Keratinocyte (primary cell): ENCODE results near the gene ARHGAP4. TPM values are rescaled to one million over a fixed set of nuclear protein-coding genes. Genes with fewer than 3 reads are reported as not detected.

Experiments
- DNase-seq: peaks from one replicate; pipeline ENCODE4 v3.0.0-alpha.2; 2011; ENCODE audit warnings: low read depth, missing footprints, low spot score
- FAIRE-seq: peaks from 2 replicates; lab custom pipeline; 2011; peaks lifted over from hg19 to GRCh38; lab: Jason Lieb, UNC
- H2AFZ ChIP-seq: 2 replicates; pipeline ENCODE4 v1.6.0; 2012; ENCODE audit warnings: low read length, control low read depth, inconsistent platforms; ENCODE audit not compliant: control insufficient read depth
- H3K27ac ChIP-seq: 2 replicates; pipeline ENCODE4 v1.5.1; 2011; ENCODE audit warnings: low read length; ENCODE audit not compliant: control insufficient read depth, insufficient read depth
- H3K27me3 ChIP-seq: 3 replicates; pipeline ENCODE4 v1.6.0; 2011; ENCODE audit warnings: low read length; ENCODE audit not compliant: control insufficient read depth, insufficient read depth; ENCODE audit errors: extremely low read depth
- H3K36me3 ChIP-seq, 2 experiments: 2 replicates in 1 of 2; 3 replicates in 1 of 2; pipeline ENCODE4 v1.5.1; 2011; ENCODE audit warnings: low read length in 2 of 2, mild to moderate bottlenecking in 1 of 2; ENCODE audit not compliant: control insufficient read depth in 2 of 2, insufficient read depth in 2 of 2; ENCODE audit errors: extremely low read depth in 1 of 2
- H3K4me1 ChIP-seq: 3 replicates; pipeline ENCODE4 v1.5.1; 2011; ENCODE audit warnings: low read length; ENCODE audit not compliant: control insufficient read depth, insufficient read depth; ENCODE audit errors: extremely low read depth
- H3K4me2 ChIP-seq: 3 replicates; pipeline ENCODE4 v1.6.0; 2011; ENCODE audit warnings: low read depth, low read length; ENCODE audit not compliant: control insufficient read depth, insufficient read depth; ENCODE audit errors: extremely low read depth
- H3K4me3 ChIP-seq, 3 experiments: fragments of 200-600 bp in 1 of 3; sonication (generic) in 1 of 3; 2 replicates in 2 of 3; 3 replicates in 1 of 3; pipeline ENCODE4 v1.5.1; 2011 to 2016; ENCODE audit warnings: low read length in 3 of 3, mild to moderate bottlenecking in 3 of 3, control low read depth in 2 of 3, inconsistent platforms in 1 of 3, low read depth in 1 of 3, mixed read lengths in 1 of 3, mixed run types in 1 of 3, moderate library complexity in 1 of 3; ENCODE audit not compliant: control insufficient read depth in 2 of 3, insufficient read depth in 2 of 3; ENCODE audit errors: extremely low read depth in 1 of 3
- H3K79me2 ChIP-seq: 2 replicates; pipeline ENCODE4 v1.6.0; 2012; ENCODE audit warnings: low read length; ENCODE audit not compliant: control insufficient read depth, insufficient read depth
- H3K9ac ChIP-seq: 3 replicates; pipeline ENCODE4 v1.6.0; 2011; ENCODE audit warnings: low read length; ENCODE audit not compliant: control insufficient read depth, insufficient read depth; ENCODE audit errors: extremely low read depth
- H3K9me1 ChIP-seq: 3 replicates; pipeline ENCODE4 v1.6.0; 2011; ENCODE audit warnings: low read length; ENCODE audit not compliant: control insufficient read depth, insufficient read depth; ENCODE audit errors: extremely low read depth
- H3K9me3 ChIP-seq: 2 replicates; pipeline ENCODE4 v1.5.1; 2012; ENCODE audit warnings: low read depth, low read length; ENCODE audit not compliant: control insufficient read depth
- H4K20me1 ChIP-seq: 3 replicates; pipeline ENCODE4 v1.6.0; 2011; ENCODE audit warnings: low read length; ENCODE audit not compliant: control insufficient read depth, insufficient read depth; ENCODE audit errors: extremely low read depth
- CTCF ChIP-seq, 3 experiments: IDR thresholded peaks in 1 of 3; conservative IDR thresholded peaks in 1 of 3; optimal IDR thresholded peaks in 1 of 3; 2 replicates in 2 of 3; 3 replicates in 1 of 3; pipeline versions ENCODE3 to v1.5.1; 2011; ENCODE audit warnings: low read length in 3 of 3, mild to moderate bottlenecking in 3 of 3, moderate library complexity in 2 of 3, control low read depth in 1 of 3, inconsistent platforms in 1 of 3; ENCODE audit not compliant: insufficient read depth in 2 of 3; ENCODE audit errors: extremely low read depth in 1 of 3
- EZH2 ChIP-seq: IDR thresholded peaks from one replicate; pipeline ENCODE4 v1.6.1; 2012; ENCODE audit warnings: inconsistent platforms, mild to moderate bottlenecking, low read length, moderate library complexity
- dilution Hi-C: fragments of 300-500 bp; cut with MboI; formaldehyde crosslinking; loops from one replicate; pipeline ENCODE4 v1.7.0; 2020; ENCODE audit warnings: low sequenced_read_pairs; ENCODE audit not compliant: extremely low pct_ligation_motif_present
- polyA plus RNA-seq, 5 experiments: library from polyadenylated mRNA; depleted of rRNA in 3 of 5; stranded (reverse) in 3 of 5; stranded (forward) in 1 of 5; unstranded in 1 of 5; fragments of >200 nt; gene quantifications; 1 replicate in 1 of 5; 2 replicates in 3 of 5; 3 replicates in 1 of 5; pipeline versions ENCODE4 v1.2.1 to v1.2.3, GENCODE V29; 2011 to 2012; ENCODE audit warnings: missing spikeins in 2 of 5, low read depth in 1 of 5, low replicate concordance in 1 of 5

Gene ARHGAP4
- polyA plus RNA-seq, 1 donor (not counting 4 experiments of a cell fraction or from before 2014, with no cell fraction given): 0.35 TPM

DNA sequence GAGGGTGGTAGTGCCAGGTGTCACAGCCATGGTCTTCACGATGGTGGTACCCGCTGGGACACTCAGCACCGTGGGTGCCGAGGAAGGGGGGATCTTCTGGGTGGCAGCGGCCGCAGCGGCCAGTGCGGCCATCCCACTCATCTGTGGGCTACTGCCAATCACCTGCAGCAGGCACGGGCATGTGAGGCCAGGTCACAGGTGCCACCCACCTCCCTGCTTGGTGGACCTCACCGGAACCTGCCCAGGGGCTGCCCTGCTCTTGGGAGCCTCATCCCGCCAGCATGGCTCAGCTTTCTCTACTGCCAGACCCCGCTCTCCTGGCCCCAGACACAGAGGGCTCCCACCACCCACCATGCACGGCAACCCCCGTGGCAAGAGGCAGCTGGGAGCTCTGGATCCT is 32.5 kb upstream of the ARHGAP4 start:
- H2AFZ ChIP-seq: no peak overlapping the region
- dilution Hi-C loops: no loop called here
- no peak overlapping the region for H3K4me2 ChIP-seq
- no peak overlapping the region for H3K4me3 ChIP-seq
- no peaks in the 10 kb centered on the region for H3K9me1 ChIP-seq
- peaks cover 8% of the 10 kb centered on the region for H3K79me2 ChIP-seq
- FAIRE-seq (no peak), DNase-seq (no peak)
- H3K9me3 ChIP-seq: no peaks in the 10 kb centered on the region
- no peaks in the 10 kb centered on the region for H3K4me1 ChIP-seq
- H3K36me3 ChIP-seq: peaks cover 21 to 59% of the 10 kb centered on the region in 2 experiments
- H4K20me1 ChIP-seq: no peaks in the 10 kb centered on the region
- TF ChIP-seq EZH2 (no peak), CTCF (optimal IDR thresholded peaks at IDR 0.05 in 1 of 3, IDR thresholded peaks at IDR 0.05 in 1 of 3, conservative IDR thresholded peaks at IDR 0.05 in 1 of 3; ENCODE audit: extremely low read depth in 1 of 3, insufficient read depth in 2 of 3, low read length in 3 of 3) (no peak)
- no peak overlapping the region for H3K9ac ChIP-seq
- no peaks in the 10 kb centered on the region for H3K27me3 ChIP-seq
- H3K27ac ChIP-seq: no peak overlapping the region

DNA sequence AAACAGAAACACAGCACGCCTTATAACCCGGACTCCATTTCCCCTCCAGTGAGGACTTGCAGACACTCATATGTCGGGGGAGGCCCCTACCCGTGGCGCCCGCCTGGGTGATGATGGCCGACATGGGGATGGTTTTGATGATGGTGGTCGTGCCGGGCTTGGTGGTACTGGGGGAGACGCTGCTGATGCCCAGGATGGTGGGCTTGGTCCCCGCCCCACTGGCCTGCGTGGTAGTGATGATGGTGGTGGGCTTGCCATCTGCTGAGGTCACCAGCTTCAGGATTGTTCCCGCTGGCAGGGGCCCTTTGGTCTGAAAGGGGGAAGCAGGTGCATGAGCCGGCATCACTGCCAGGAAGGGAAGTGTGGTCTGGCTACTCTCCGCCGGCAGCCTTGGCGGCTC is 31.2 kb upstream of the ARHGAP4 start:
- H3K4me1 ChIP-seq: no peaks in the 10 kb centered on the region
- H3K4me2 ChIP-seq: no peak overlapping the region
- no peaks in the 10 kb centered on the region for H3K27me3 ChIP-seq
- no peak overlapping the region for H3K27ac ChIP-seq
- H3K4me3 ChIP-seq: no peak overlapping the region
- H3K9ac ChIP-seq: no peak overlapping the region
- no peaks in the 10 kb centered on the region for H3K9me3 ChIP-seq
- no peaks in the 10 kb centered on the region for H3K9me1 ChIP-seq
- dilution Hi-C loops: no loop called here
- H4K20me1 ChIP-seq: no peaks in the 10 kb centered on the region
- H3K79me2 ChIP-seq: peaks cover 2% of the 10 kb centered on the region
- H2AFZ ChIP-seq: no peak overlapping the region
- FAIRE-seq: no peak
- peaks cover 27 to 64% of the 10 kb centered on the region in 2 experiments for H3K36me3 ChIP-seq
- TF ChIP-seq EZH2 (no peak), CTCF (optimal IDR thresholded peaks at IDR 0.05 in 1 of 3, IDR thresholded peaks at IDR 0.05 in 1 of 3, conservative IDR thresholded peaks at IDR 0.05 in 1 of 3; ENCODE audit: extremely low read depth in 1 of 3, insufficient read depth in 2 of 3, low read length in 3 of 3) (no peak)
- no peak for DNase-seq
